GM23338 (cell line): Measurements from ENCODE around the gene FBXO31. TPM values are rescaled to one million over a fixed set of nuclear protein-coding genes. Genes with fewer than 3 reads are reported as not detected.

Source experiments
- ATAC-seq: fragments of 200-7000 bp; cut with Tn5 transposase; 3 replicates; pipeline ENCODE4 v1.9.1; 2020
- DNase-seq: peaks from one replicate; pipeline ENCODE4 v3.0.0-alpha.2; 2015; ENCODE audit warnings: low spot score
- H2AFZ ChIP-seq: fragments of 200-600 bp; sonication (generic); 2 replicates; pipeline ENCODE4 v1.8.0; 2016; ENCODE audit warnings: antibody characterized with exemption, mild to moderate bottlenecking, moderate library complexity
- H3F3A ChIP-seq: fragments of 200-600 bp; sonication (generic); replicated peaks from 2 replicates; pipeline ENCODE4 v1.8.0; 2017; ENCODE audit warnings: antibody characterized with exemption, mixed run types, low read depth
- H3K27ac ChIP-seq: fragments of 200-600 bp; sonication (generic); 2 replicates; pipeline ENCODE4 v1.6.1; 2016; ENCODE audit warnings: low read depth
- H3K27me3 ChIP-seq: fragments of 200-600 bp; sonication (generic); 2 replicates; pipeline ENCODE4 v1.8.0; 2016; ENCODE audit warnings: mild to moderate bottlenecking, mixed run types, moderate library complexity; ENCODE audit not compliant: insufficient read depth
- H3K36me3 ChIP-seq: fragments of 200-600 bp; sonication (generic); 2 replicates; pipeline ENCODE4 v1.8.0; 2016; ENCODE audit warnings: mild to moderate bottlenecking; ENCODE audit not compliant: insufficient read depth
- H3K4me1 ChIP-seq: fragments of 200-600 bp; sonication (generic); 2 replicates; pipeline ENCODE4 v1.8.0; 2016; ENCODE audit warnings: mild to moderate bottlenecking, moderate library complexity; ENCODE audit not compliant: insufficient read depth
- H3K4me2 ChIP-seq: fragments of 200-600 bp; sonication (generic); 2 replicates; pipeline ENCODE4 v1.7.1; 2017; ENCODE audit warnings: mixed run types
- H3K4me3 ChIP-seq: fragments of 200-600 bp; sonication (generic); 2 replicates; pipeline ENCODE4 v1.6.1; 2016; ENCODE audit warnings: mixed run types
- H3K79me2 ChIP-seq: fragments of 200-600 bp; sonication (generic); replicated peaks from 2 replicates; pipeline ENCODE4 v1.8.0; 2017; ENCODE audit warnings: mild to moderate bottlenecking; ENCODE audit not compliant: insufficient read depth
- H3K9me2 ChIP-seq: fragments of 200-600 bp; sonication (generic); 2 replicates; pipeline ENCODE4 v1.8.0; 2017; ENCODE audit not compliant: insufficient read depth
- H4K20me1 ChIP-seq: fragments of 200-600 bp; sonication (generic); replicated peaks from 2 replicates; pipeline ENCODE4 v1.8.0; 2017; ENCODE audit warnings: mild to moderate bottlenecking; ENCODE audit not compliant: insufficient read depth
- H3K27ac Mint-ChIP-seq: 2 replicates; pipeline ENCODE4 v1.8.0; 2020; ENCODE audit warnings: inconsistent platforms, mild to moderate bottlenecking, moderate library complexity, mixed read lengths
- H3K27me3 Mint-ChIP-seq: 3 replicates; pipeline ENCODE4 v1.8.0; 2022; ENCODE audit warnings: low read depth, mild to moderate bottlenecking, moderate library complexity, mixed read lengths, inconsistent platforms; ENCODE audit not compliant: insufficient read depth, poor library complexity
- H3K36me3 Mint-ChIP-seq: 3 replicates; pipeline ENCODE4 v1.8.0; 2021; ENCODE audit warnings: low read depth, mild to moderate bottlenecking, inconsistent platforms, moderate library complexity, mixed read lengths
- H3K4me1 Mint-ChIP-seq: 3 replicates; pipeline ENCODE4 v1.8.0; 2020; ENCODE audit warnings: mild to moderate bottlenecking, inconsistent platforms, mixed read lengths
- H3K4me3 Mint-ChIP-seq: 3 replicates; pipeline ENCODE4 v1.8.0; 2021; ENCODE audit warnings: moderate library complexity, mild to moderate bottlenecking, inconsistent platforms, mixed read lengths
- H3K9me3 Mint-ChIP-seq: 3 replicates; pipeline ENCODE4 v1.8.0; 2020; ENCODE audit warnings: moderate library complexity, mild to moderate bottlenecking, inconsistent platforms, mixed read lengths
- CREB1 ChIP-seq: fragments of 250-450 bp; sonication (Bioruptor Pico); IDR thresholded peaks from 2 replicates; pipeline ENCODE4 v1.5.0; 2020; ENCODE audit warnings: low read depth, mild to moderate bottlenecking, moderate library complexity
- CTCF ChIP-seq, 2 experiments: fragments of 200-600 bp in 1 of 2; sonication (generic) in 1 of 2; conservative IDR thresholded peaks; 2 replicates each; pipeline versions ENCODE4 v1.5.1 to v1.6.1; 2016 to 2017; ENCODE audit warnings: antibody characterized with exemption in 2 of 2, low read depth in 2 of 2, mild to moderate bottlenecking in 2 of 2, moderate library complexity in 1 of 2
- ETS1 ChIP-seq: IDR thresholded peaks from 2 replicates; pipeline ENCODE4 v1.6.1; 2016; ENCODE audit warnings: antibody characterized with exemption
- EZH2 ChIP-seq: fragments of 200-600 bp; sonication (generic); IDR thresholded peaks from one replicate; pipeline ENCODE4 v1.8.0; 2017; ENCODE audit warnings: antibody characterized with exemption, mild to moderate bottlenecking, low read depth; ENCODE audit not compliant: unreplicated experiment
- EZH2phosphoT487 ChIP-seq: fragments of 200-600 bp; sonication (generic); IDR thresholded peaks from one replicate; pipeline ENCODE4 v1.8.1; 2018; ENCODE audit warnings: antibody characterized with exemption; ENCODE audit not compliant: unreplicated experiment
- JUNB ChIP-seq: IDR thresholded peaks from one replicate; pipeline ENCODE4 v1.6.1; 2016; ENCODE audit warnings: antibody characterized with exemption; ENCODE audit not compliant: unreplicated experiment
- NANOG ChIP-seq: IDR thresholded peaks from 2 replicates; pipeline ENCODE4 v1.6.1; 2016; ENCODE audit warnings: antibody characterized with exemption, borderline replicate concordance
- POLR2AphosphoS5 ChIP-seq: IDR thresholded peaks from 2 replicates; pipeline ENCODE4 v1.6.1; 2016; ENCODE audit warnings: antibody characterized with exemption, low read depth
- REST ChIP-seq: IDR thresholded peaks from one replicate; pipeline ENCODE4 v1.6.1; 2018; ENCODE audit warnings: antibody characterized with exemption; ENCODE audit not compliant: unreplicated experiment
- STAT1 ChIP-seq: IDR thresholded peaks from one replicate; pipeline ENCODE4 v1.6.1; 2016; ENCODE audit warnings: antibody characterized with exemption; ENCODE audit not compliant: unreplicated experiment
- ZNF114 ChIP-seq: fragments of 250-450 bp; sonication (Bioruptor Pico); IDR thresholded peaks from 2 replicates; pipeline ENCODE4 v1.5.0; 2020; ENCODE audit warnings: mild to moderate bottlenecking, moderate library complexity
- ZNF331 ChIP-seq: fragments of 250-450 bp; sonication (Bioruptor Pico); IDR thresholded peaks from 2 replicates; pipeline ENCODE4 v1.5.0; 2020; ENCODE audit warnings: low read depth, mild to moderate bottlenecking, moderate library complexity
- ZNF462 ChIP-seq: fragments of 250-450 bp; sonication (Bioruptor Pico); IDR thresholded peaks from 2 replicates; pipeline ENCODE4 v1.5.0; 2020; ENCODE audit warnings: mild to moderate bottlenecking, moderate library complexity
- polyA plus RNA-seq: library from polyadenylated mRNA; unstranded; fragments of >200 nt; fragmentation: Nextera tagmentation; extraction: Ambion mirVana; gene quantifications from 2 replicates; pipeline ENCODE4 v1.2.1, GENCODE V29; 2016
- total RNA-seq: library from RNA; depleted of rRNA; stranded (reverse); fragments of >200 nt; shearing (Covaris generic); gene quantifications from 2 replicates; pipeline ENCODE4 v1.2.3, GENCODE V29; 2014

FBXO31 gene
- total and polyA plus RNA-seq, 2 experiments from 2014 or later: 7.0 to 23.8 TPM

GRCh38 chr16:87336434-87337240 lies 46.9 kb downstream of the FBXO31 start:
- Histone ChIP-seq H3K4me2 (no peak overlapping the region), H3K9me2 (no peaks in the 10 kb centered on the region), H3K27me3 (no peaks in the 10 kb centered on the region), H3K4me1 (no peaks in the 10 kb centered on the region), H4K20me1 (peaks cover 4% of the 10 kb centered on the region), H2AFZ (no peak overlapping the region), H3K79me2 (no peaks in the 10 kb centered on the region), H3K27ac (no peak overlapping the region), H3K36me3 (no peaks in the 10 kb centered on the region), H3F3A (no peaks in the 10 kb centered on the region), H3K4me3 (no peak overlapping the region)
- no peak for DNase-seq
- H3K27ac Mint-ChIP-seq: no peak overlapping the region
- no peaks in the 10 kb centered on the region; the same call in 2 of the 3 replicates for H3K9me3 Mint-ChIP-seq
- TF ChIP-seq REST: no peak
- TF ChIP-seq ETS1: no peak
- TF ChIP-seq ZNF462 (CRISPR knock-in tag): no peak
- no peak for TF ChIP-seq NANOG
- no peak for TF ChIP-seq JUNB
- no peak for TF ChIP-seq ZNF114 (CRISPR knock-in tag)
- no peak for TF ChIP-seq CTCF (conservative IDR thresholded peaks at IDR 0.05; ENCODE audit: low read depth in 2 of 2)
- TF ChIP-seq CREB1: no peak
- no peak for TF ChIP-seq EZH2
- TF ChIP-seq EZH2phosphoT487: no peak
- TF ChIP-seq POLR2AphosphoS5: no peak
- TF ChIP-seq STAT1: no peak
- TF ChIP-seq ZNF331 (CRISPR knock-in tag): no peak
- H3K4me1 Mint-ChIP-seq: no peaks in the 10 kb centered on the region; the same call in 2 of the 3 replicates
- peaks cover 11% of the 10 kb centered on the region; the same call in 2 of the 3 replicates for H3K36me3 Mint-ChIP-seq
- no peak for ATAC-seq
- no peak overlapping the region for H3K4me3 Mint-ChIP-seq
- peaks cover 10% of the 10 kb centered on the region for H3K27me3 Mint-ChIP-seq
